ENCODE measurements around the gene KRTAP19-7.

GRCh38 chr21:30541764-30542163 is 19.4 kb downstream of the KRTAP19-7 start, which contains the start of gene KRTAP19-6:
- TF ChIP-seq CTCF (IDR thresholded peaks at IDR 0.05) = no peak
- no peak for TF ChIP-seq POLR2A (IDR thresholded peaks at IDR 0.05)

Measured in upper lobe of left lung (tissue), 4 donors.